NCI-H2196 treated with DMSO at 0.1 percent for 48 hours (cell line): ENCODE measurements around the gene SMG1.
"Not testable (repeated sequence)": the region's sequence is repeated elsewhere in the genome, so short reads cannot be mapped to it uniquely, and the experiment has no call there.

Experiments used
- DNase-seq: peaks from one replicate; lab custom pipeline; 2025; ENCODE audit not compliant: unreplicated experiment; lab: John Stamatoyannopoulos, UW

Gene SMG1

GRCh38 chr16:18933501-18933900 lies 7.3 kb upstream of the SMG1 start:
- no peak for DNase-seq

- DNase-seq: no peak
These were observed 6.2 kb upstream of the SMG1 start for GRCh38 chr16:18932243-18932987.

GRCh38 chr16:18931756-18932155 lies 5.5 kb upstream of the SMG1 start:
- DNase-seq: no peak

- DNase-seq: not testable (repeated sequence)
These were observed 3.9 kb upstream of the SMG1 start for GRCh38 chr16:18930095-18930494.

GRCh38 chr16:18928073-18928472 lies 1.9 kb upstream of the SMG1 start:
- not testable (repeated sequence) for DNase-seq

- DNase-seq: not testable (repeated sequence)
These were observed 808 bp downstream of the SMG1 start for GRCh38 chr16:18925215-18925985.

GRCh38 chr16:18923935-18924334 lies 2.3 kb downstream of the SMG1 start:
- not testable (repeated sequence) for DNase-seq

- not testable (repeated sequence) for DNase-seq
These were observed 3.1 kb downstream of the SMG1 start for GRCh38 chr16:18923124-18923523.

- not testable (repeated sequence) for DNase-seq
These were observed 16.6 kb downstream of the SMG1 start for GRCh38 chr16:18909585-18909984.

- DNase-seq: not testable (repeated sequence)
These were observed 17.5 kb downstream of the SMG1 start for GRCh38 chr16:18908716-18909115.

- DNase-seq: not testable (repeated sequence)
These were observed 23.4 kb downstream of the SMG1 start for GRCh38 chr16:18902778-18903177.

- not testable (repeated sequence) for DNase-seq
These were observed 24.2 kb downstream of the SMG1 start for GRCh38 chr16:18902044-18902443.

- not testable (repeated sequence) for DNase-seq
These were observed 25.0 kb downstream of the SMG1 start for GRCh38 chr16:18901194-18901593.

- not testable (repeated sequence) for DNase-seq
These were observed 41.8 kb downstream of the SMG1 start for GRCh38 chr16:18884456-18884855.

- not testable (repeated sequence) for DNase-seq
These were observed 48.5 kb downstream of the SMG1 start for GRCh38 chr16:18877734-18878133.

GRCh38 chr16:18877259-18877658 lies 48.9 kb downstream of the SMG1 start:
- DNase-seq: not testable (repeated sequence)

- not testable (repeated sequence) for DNase-seq
These were observed 49.9 kb downstream of the SMG1 start for GRCh38 chr16:18876301-18876700.

- not testable (repeated sequence) for DNase-seq
These were observed 57.0 kb downstream of the SMG1 start for GRCh38 chr16:18869043-18869771.

- not testable (repeated sequence) for DNase-seq
These were observed 59.9 kb downstream of the SMG1 start for GRCh38 chr16:18866277-18866823.

- DNase-seq: not testable (repeated sequence)
These were observed 63.3 kb downstream of the SMG1 start for GRCh38 chr16:18862891-18863290.

- DNase-seq: no peak
These were observed 71.0 kb downstream of the SMG1 start for GRCh38 chr16:18855196-18855595.
